HG03565 (cell line): ENCODE results near the gene CA6.
"Not testable (repeated sequence)": the region's sequence is repeated elsewhere in the genome, so short reads cannot be mapped to it uniquely, and the experiment has no call there.

Source experiments
- ATAC-seq: cut with Tn5 transposase; IDR thresholded peaks from one replicate; pipeline ENCODE4 v1.9.1; 2021; ENCODE audit warnings: mild to moderate bottlenecking, moderate library complexity; ENCODE audit not compliant: unreplicated experiment

CA6 gene

GRCh38 chr1:8945568-8945967 lies at the start of gene CA6:
CA6 (plus strand) TSS chr1:8945868; CDS start chr1:8945887, 19 bp downstream.
- ATAC-seq = no peak

GRCh38 chr1:8896775-8897174 lies 48.9 kb upstream of the CA6 start:
- ATAC-seq = not testable (repeated sequence)

DNA sequence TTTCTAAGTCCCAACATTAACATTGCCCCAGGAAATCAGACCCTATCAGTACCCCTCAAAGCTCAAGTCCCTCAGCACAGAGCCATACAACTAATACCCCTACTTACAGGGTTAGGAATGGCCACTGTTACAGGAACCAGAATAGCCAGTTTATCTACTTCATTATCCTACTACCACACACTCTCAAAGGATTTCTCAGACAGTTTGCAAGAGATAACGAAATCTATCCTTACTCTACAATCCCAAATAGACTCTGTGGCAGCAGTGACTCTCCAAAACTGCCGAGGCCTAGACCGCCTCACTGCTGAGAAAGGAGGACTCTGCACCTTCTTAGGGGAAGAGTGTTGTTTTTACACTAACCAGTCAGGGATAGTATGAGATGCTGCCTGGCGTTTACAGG lies 48.2 kb upstream of the CA6 start:
- ATAC-seq = not testable (repeated sequence)

DNA sequence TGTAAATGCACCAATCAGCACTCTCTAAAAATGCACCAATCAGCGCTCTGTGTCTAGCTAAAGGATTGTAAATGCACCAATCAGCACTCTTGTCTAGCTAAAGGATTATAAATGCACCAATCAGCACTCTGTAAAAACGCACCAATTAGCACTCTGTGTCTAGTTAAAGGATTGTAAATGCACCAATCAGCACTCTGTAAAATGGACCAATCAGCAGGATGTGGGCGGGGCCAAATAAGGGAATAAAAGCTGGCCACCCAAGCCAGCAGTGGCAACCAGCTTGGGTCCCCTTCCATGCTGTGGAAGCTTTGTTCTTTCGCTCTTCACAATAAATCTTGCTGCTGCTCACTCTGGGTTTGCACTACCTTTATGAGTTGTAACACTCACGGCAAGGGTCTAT lies 47.2 kb upstream of the CA6 start:
- ATAC-seq = not testable (repeated sequence)

GRCh38 chr1:8899046-8899445 lies 46.6 kb upstream of the CA6 start:
- no peak for ATAC-seq

GRCh38 chr1:8900684-8901083 lies 45.0 kb upstream of the CA6 start:
- ATAC-seq = not testable (repeated sequence)

- ATAC-seq = no peak
These were observed 42.9 kb upstream of the CA6 start for GRCh38 chr1:8902765-8903164.

DNA sequence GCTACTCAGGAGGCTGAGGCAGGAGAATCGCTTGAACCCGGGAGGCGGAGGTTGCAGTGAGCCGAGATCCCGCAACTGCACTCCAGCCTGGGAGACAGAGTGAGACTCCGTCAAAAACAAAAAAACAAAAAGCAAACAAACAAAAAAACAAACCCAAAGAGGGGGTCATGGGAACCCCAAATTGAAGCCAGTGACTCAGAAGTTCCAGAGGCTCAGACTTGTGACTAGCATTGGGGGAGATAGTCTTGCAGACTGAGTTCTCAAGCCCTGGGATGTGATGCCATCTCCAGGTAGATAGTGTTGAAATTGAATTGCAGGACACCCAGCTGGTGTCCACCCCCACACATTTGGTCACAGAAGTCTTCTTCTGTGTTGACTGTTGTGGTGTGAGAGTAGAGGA lies 42.3 kb upstream of the CA6 start:
- no peak for ATAC-seq

- no peak for ATAC-seq
These were observed 41.6 kb upstream of the CA6 start for GRCh38 chr1:8903908-8904650.

DNA sequence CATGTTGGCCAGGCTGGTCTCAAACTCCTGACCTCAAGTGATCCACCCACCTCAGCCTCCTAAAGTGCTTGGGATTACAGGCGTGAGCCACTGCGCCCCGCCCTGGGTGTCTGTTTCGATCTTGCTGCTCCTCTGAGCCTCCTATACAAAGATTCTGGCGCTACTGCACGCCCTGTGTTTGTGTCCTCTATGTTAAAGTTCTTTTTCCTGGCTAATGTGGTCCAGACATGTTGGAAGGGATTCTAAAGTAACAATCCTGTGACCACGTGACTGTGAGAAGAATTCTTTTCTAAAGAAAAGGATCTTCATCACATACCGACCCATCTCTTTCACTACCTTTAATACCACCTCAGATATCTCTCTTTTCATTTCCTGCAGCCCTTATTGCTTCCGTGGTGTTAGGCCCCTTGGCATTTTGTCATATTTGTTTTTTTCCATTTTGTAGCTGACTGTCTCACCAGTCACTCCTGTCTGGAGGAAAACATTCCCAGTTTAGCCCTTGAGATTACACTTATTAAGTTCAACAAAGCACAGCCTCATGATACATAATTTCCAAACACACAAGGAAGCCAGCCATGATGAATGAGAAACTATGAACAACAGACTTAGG lies 40.0 kb upstream of the CA6 start:
- no peak for ATAC-seq

GRCh38 chr1:8908388-8909151 lies 37.1 kb upstream of the CA6 start:
- no peak for ATAC-seq

- ATAC-seq = no peak
These were observed 35.3 kb upstream of the CA6 start for GRCh38 chr1:8910331-8910730.

GRCh38 chr1:8910914-8911313 lies 34.8 kb upstream of the CA6 start:
- ATAC-seq = no peak

DNA sequence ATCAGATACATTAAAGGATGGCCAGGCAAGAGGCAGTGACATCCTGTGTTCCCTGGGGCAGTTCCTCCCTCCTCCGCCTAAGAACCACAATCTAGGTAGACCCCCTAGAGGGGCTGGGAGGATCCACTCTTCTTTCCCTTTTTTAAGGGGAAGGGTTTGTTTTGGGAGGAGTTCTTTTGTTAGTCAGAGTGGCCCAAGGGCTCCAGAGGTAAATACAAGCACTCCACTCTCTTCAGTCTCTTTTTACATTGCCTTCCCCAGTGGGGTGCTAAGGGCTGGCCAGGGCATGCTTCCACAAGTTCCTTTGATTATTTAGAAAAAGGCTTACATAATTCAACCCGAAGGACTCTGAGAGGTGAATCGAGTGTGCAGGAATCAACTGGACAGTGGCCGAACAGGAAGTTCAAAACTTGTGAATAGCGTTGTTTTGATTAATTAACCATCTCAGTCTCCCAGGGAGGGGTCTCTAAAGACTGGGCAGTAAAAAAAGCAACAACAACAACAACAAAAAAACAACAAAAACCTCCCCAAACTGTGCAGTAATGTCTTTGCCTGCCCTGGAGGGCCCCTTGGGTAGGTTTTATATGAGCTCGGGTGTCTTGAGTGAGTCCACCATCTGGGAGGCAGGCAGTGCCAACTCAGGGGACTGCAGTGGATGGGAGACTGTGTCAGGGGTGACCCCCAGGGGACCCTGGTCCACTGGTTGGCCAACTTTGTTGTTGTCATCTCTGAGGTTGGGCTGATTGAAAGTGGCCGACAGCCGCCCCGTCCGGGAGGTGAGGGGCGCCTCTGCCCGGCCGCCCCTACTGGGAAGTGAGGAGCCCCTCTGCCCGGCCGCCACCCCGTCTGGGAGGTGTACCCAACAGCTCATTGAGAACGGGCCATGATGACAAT lies 34.0 kb upstream of the CA6 start:
- ATAC-seq = no peak

GRCh38 chr1:8913457-8913856 lies 32.2 kb upstream of the CA6 start:
- ATAC-seq = no peak

DNA sequence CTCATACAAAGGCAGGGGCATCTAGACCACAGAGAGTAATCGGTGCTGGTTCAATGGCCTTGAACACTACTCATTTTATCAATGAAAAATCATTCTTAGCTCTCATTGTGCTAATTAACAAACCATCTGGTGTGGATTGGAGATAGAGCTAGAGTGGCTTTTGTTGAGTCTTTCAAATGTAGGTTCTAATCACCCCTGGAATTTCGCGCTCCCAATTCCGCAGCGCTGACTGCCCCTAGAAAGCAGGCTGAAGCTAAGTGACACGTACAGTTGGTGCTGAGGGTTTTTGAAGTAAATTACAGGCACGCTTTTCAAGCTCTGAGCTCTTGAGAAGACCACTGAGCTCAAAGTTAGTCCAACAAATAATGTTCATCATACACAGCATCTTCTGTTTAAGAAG lies 31.2 kb upstream of the CA6 start:
- ATAC-seq = no peak

- ATAC-seq = no peak
These were observed 30.2 kb upstream of the CA6 start for GRCh38 chr1:8915446-8915845.

- ATAC-seq = not testable (repeated sequence)
These were observed 28.1 kb upstream of the CA6 start for GRCh38 chr1:8917536-8917935.

- no peak for ATAC-seq
These were observed 22.7 kb upstream of the CA6 start for GRCh38 chr1:8922962-8923361.

DNA sequence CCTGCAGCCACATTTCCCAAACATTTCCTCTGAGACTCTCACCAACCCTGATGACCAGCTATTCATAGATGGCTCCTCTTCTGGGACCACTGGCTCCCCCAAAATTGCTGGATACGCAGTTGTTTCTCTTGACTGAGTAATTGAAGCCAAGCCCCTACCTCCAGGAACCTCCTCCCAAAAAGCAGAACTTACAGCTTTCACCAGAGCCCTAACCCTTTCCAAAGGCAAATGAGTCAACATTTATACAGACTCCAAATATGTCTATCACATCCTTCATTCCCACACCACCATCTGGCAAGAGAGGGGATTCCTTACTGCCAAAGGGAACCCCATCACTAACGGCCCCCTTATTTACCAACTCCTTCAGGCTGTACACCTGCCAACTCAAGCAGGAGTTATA lies 20.3 kb upstream of the CA6 start:
- ATAC-seq = no peak

DNA sequence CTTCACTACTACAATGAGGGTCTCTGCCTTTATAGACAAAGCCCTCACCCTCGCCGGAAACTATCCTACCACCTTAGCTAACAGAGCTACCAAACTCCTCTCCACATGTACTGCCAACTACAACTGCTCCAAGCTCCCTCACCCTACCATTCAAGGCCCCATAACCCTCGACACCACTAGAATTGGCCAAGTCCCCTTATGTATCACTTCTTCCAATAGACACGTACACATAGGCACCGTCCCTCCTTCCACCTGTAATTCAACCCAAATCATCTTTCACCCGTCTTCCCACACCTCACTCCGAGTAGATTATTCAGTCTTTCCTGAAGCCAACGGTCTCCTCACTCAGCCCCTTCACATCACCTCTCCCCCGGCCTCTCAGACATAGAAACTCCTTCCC lies 19.7 kb upstream of the CA6 start:
- no peak for ATAC-seq
